Ovary (tissue), 9 donors: ENCODE results near the gene RHOA. TPM values are rescaled to one million over a fixed set of nuclear protein-coding genes. Genes with fewer than 3 reads are reported as not detected.
"Not testable (repeated sequence)": the region's sequence is repeated elsewhere in the genome, so short reads cannot be mapped to it uniquely, and the experiment has no call there.

Source experiments
- DNase-seq, 5 donors: peaks; one replicate each; pipeline ENCODE4 v3.0.0-alpha.2; 2019 to 2020
- H3K27ac ChIP-seq, 2 donors: fragments of 200-600 bp; one replicate each; pipeline versions ENCODE4 v1.5.1 to v1.8.0; 2019 to 2022
- H3K27me3 ChIP-seq: fragments of 200-600 bp; one replicate; pipeline ENCODE4 v1.8.0; 2022
- H3K36me3 ChIP-seq: fragments of 200-600 bp; sonication (generic); one replicate; pipeline ENCODE4 v1.5.1; 2019
- H3K4me1 ChIP-seq: one replicate; pipeline ENCODE4 v1.8.1; 2013; ENCODE audit warnings: mild to moderate bottlenecking, moderate library complexity; ENCODE audit not compliant: insufficient read depth
- H3K4me3 ChIP-seq: fragments of 200-600 bp; sonication (generic); one replicate; pipeline ENCODE4 v1.5.1; 2017
- H3K9me3 ChIP-seq, 2 donors: fragments of 200-600 bp in 1 of 2; sonication (generic) in 1 of 2; one replicate each; pipeline versions ENCODE4 v1.5.1 to v1.8.1; 2013 to 2019; ENCODE audit warnings: mild to moderate bottlenecking in 1 of 2, moderate library complexity in 1 of 2
- EP300 ChIP-seq: sonication (generic); formaldehyde crosslinking; IDR thresholded peaks from one replicate; pipeline ENCODE4 v1.6.1; 2017; ENCODE audit warnings: antibody characterized with exemption
- POLR2A ChIP-seq: fragments of 450-650 bp; IDR thresholded peaks from one replicate; pipeline ENCODE4 v1.6.1; 2017; ENCODE audit warnings: antibody characterized with exemption, mild to moderate bottlenecking, moderate library complexity
- WGBS, 3 donors: extraction: QIAGEN DNeasy Blood & Tissue Kit in 1 of 3; methylation state at CpG; one replicate each; pipeline versions ENCODE4 v1.1.5 to v1.1.7; 2013 to 2017; 5-methylcytosine and 5-hydroxymethylcytosine counted together
- intact Hi-C, 4 donors: fragments of 100-400 bp; cut with DNase I; formaldehyde crosslinking; loops; one replicate each; pipeline versions ENCODE4 v1.11.0 to v1.15.1; 2022 to 2023
- polyA plus RNA-seq, 2 donors: library from polyadenylated mRNA; stranded (reverse); fragments of 200-250 nt in 1 of 2; fragments of 350-450 nt in 1 of 2; fragmentation: Illumina TruSeq in 1 of 2; extraction: RNeasy Lipid Tissue Mini Kit (QIAGEN cat#74804) in 1 of 2; gene quantifications; one replicate each; pipeline ENCODE4 v1.2.3, GENCODE V29; 2013 to 2014
- total RNA-seq, 7 donors: library from RNA; depleted of rRNA in 2 of 7; stranded (reverse); fragments of >200 nt in 2 of 7; fragmentation: NEBNext Ultra II Directional in 3 of 7; extraction: Animal tissue kit (Norgen Biotek cat#: 25700) in 3 of 7; gene quantifications; one replicate each; pipeline versions ENCODE4 v1.1.0 to v1.2.4, GENCODE V29; 2016 to 2023
- TF ChIP-seq, protein P1 (sequence below), 3 donors: fragments of 450-650 bp in 2 of 3; fragments of 200-600 bp in 1 of 3; IDR thresholded peaks; one replicate each; pipeline versions ENCODE4 v1.5.1 to v1.8.0; 2016 to 2022; ENCODE audit warnings: antibody characterized with exemption in 3 of 3, mild to moderate bottlenecking in 1 of 3
- donor health status: DM: no; HTN: no; CAD: no; lungs with moderate emphysema.
- donor health status: DM: no; HTN: no; CAD: no.
- donor health status: Bipolar disorder and iron deficiency.
- donor health status: DM: yes; HTN: yes; CAD: no.
- donor health status: DM: no; HTN: no; CAD: no.
- donor health status: DM: yes; HTN: yes; CAD: no.

RHOA gene
- total and polyA plus RNA-seq, 9 donors, result 293 to 878 (median 439) TPM

DNA sequence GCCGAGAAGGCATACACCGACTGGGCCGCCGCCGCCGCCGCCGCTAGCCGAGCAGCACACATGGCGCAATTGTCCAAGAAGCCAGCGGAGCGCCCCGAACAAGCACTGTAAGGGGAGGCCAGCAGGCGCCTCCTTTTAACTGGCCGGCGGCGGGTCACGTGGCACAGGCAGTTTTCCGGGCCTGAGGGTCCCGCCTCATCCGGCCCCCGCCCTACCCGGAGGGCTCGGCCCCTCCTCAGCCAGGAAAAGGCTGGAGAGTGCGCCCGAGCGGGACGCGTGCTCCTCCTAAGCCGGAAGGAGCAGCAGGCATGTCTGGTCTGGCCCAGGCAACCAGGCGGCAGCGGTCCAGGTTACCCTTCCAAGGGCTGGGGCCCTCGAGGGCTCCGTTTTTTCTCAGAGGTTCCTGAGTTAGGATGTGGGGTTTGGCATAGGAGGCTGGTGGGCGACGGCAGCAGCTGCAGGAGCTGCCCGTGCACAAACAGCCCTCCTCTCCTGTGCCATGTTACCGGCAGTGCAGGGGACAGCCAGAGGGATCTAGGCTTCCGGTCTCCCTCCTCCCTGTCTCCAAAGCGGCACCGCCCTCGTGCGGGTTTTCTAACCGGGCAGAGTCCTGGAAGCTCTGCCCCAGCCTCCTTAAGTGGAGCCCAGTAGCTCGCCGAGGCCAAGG lies 53.4 kb downstream of the RHOA start, which contains the start of gene GPX1:
Gene GPX1 (minus strand): TSS at position 137 of the 667 bp plus-strand sequence. CDS start 75 bp downstream, at position 62.
- H3K4me3 ChIP-seq, result peak within 1 kb of the TSS; percentile 71
- H3K9me3 ChIP-seq, result no peaks in the 10 kb centered on the region
- TF ChIP-seq EP300 (no peak), POLR2A (peak; percentile 80)
- TF ChIP-seq, protein P1, sequence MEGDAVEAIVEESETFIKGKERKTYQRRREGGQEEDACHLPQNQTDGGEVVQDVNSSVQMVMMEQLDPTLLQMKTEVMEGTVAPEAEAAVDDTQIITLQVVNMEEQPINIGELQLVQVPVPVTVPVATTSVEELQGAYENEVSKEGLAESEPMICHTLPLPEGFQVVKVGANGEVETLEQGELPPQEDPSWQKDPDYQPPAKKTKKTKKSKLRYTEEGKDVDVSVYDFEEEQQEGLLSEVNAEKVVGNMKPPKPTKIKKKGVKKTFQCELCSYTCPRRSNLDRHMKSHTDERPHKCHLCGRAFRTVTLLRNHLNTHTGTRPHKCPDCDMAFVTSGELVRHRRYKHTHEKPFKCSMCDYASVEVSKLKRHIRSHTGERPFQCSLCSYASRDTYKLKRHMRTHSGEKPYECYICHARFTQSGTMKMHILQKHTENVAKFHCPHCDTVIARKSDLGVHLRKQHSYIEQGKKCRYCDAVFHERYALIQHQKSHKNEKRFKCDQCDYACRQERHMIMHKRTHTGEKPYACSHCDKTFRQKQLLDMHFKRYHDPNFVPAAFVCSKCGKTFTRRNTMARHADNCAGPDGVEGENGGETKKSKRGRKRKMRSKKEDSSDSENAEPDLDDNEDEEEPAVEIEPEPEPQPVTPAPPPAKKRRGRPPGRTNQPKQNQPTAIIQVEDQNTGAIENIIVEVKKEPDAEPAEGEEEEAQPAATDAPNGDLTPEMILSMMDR (IDR thresholded peaks at IDR 0.05), result no peak
- H3K36me3 ChIP-seq, result no peaks in the 10 kb centered on the region
- WGBS, 3 donors, result 2 to 7% (median 4%) methylated on average over 15 to 46 of the region's 46 CpGs
- intact Hi-C loops, result loop anchor here in 2 of 4 donors (5.0 to 10.0 kb wide), 2 partner anchors 54 to 86 kb away; partner anchors contain the start of genes RHOA (in 1 of the 2) and TCTA (in 1 of the 2)
- H3K27ac ChIP-seq, result peak within 1 kb of the TSS; percentile 10 to 73
- H3K4me1 ChIP-seq, result peaks cover 4% of the 10 kb centered on the region
- peak; percentile 94 to 96 (median 95) for DNase-seq
- no peaks in the 10 kb centered on the region for H3K27me3 ChIP-seq

- peak; percentile 47 to 70 (median 61) for DNase-seq
- not testable (repeated sequence) for H3K36me3 ChIP-seq
- H3K27ac ChIP-seq, result peak overlapping the region; percentile 10 to 73
Observed at GRCh38 chr3:49357443-49358216, 54.1 kb downstream of the RHOA start.

GRCh38 chr3:49357095-49357442 lies 54.7 kb downstream of the RHOA start:
- H3K36me3 ChIP-seq, result not testable (repeated sequence)

More at GRCh38 chr3:49357443-49358216, 54.1 kb downstream of the RHOA start:
- H3K9me3 ChIP-seq, H3K4me1 ChIP-seq, H3K27me3 ChIP-seq: not testable (repeated sequence)
- intact Hi-C loops, result loop anchor here in 2 of 4 donors (5.0 to 10.0 kb wide), 2 partner anchors 55 to 87 kb away; partner anchors contain the start of genes RHOA (in 1 of the 2) and TCTA (in 1 of the 2)
- WGBS, 3 donors, result 5 to 6% (median 5%) methylated on average over 41 to 63 of the region's 63 CpGs
- peak overlapping the region; percentile 71 for H3K4me3 ChIP-seq

DNA sequence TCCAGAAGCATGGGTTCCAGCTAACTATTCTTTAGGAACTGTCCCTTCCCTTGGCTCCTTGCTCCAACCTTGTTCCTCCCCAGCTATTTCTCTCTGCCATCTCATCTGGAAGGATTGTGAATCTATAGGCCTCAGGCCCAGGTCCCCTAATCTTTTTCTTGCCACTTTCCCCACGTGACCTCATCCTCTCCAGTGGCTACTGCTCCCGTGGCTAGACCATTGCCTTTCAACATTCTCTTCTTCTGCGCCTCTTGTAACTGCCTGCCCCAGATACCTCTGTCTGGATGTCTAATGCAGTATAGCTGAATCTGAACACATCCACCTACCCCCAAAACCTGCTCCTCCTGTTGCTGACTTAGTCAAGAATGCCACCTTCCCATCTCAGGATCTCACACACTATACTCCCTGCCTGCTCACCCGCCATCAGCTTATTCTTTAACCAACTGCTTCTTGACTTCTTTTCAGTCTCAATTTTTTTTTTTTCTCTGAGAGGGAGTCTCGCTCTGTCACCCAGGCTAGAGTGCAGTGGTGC lies 58.8 kb downstream of the RHOA start:
- 82 to 85% (median 84%) methylated on average over 5 of the region's 5 CpGs for WGBS, 3 donors
- H3K27me3 ChIP-seq, result no peaks in the 10 kb centered on the region
- H3K4me3 ChIP-seq, result no peak overlapping the region
- intact Hi-C loops, result loop anchor here in 1 of 4 donors (10.0 kb wide), 1 partner anchor 92 kb away; no protein-coding TSS in a partner anchor
- H3K36me3 ChIP-seq, result no peaks in the 10 kb centered on the region
- no peak overlapping the region for H3K27ac ChIP-seq
- TF ChIP-seq, protein P1 (IDR thresholded peaks at IDR 0.05), result no peak
- TF ChIP-seq POLR2A (no peak), EP300 (no peak)
- no peaks in the 10 kb centered on the region for H3K9me3 ChIP-seq
- H3K4me1 ChIP-seq, result peaks cover 4% of the 10 kb centered on the region
- DNase-seq, result no peak

More at GRCh38 chr3:49357095-49357442, 54.7 kb downstream of the RHOA start:
- not testable (repeated sequence) for H3K9me3 ChIP-seq, H3K27me3 ChIP-seq, H3K4me1 ChIP-seq
- intact Hi-C loops, result loop anchor here in 2 of 4 donors (5.0 to 10.0 kb wide), 2 partner anchors 55 to 88 kb away; partner anchors contain the start of genes RHOA (in 1 of the 2) and TCTA (in 1 of the 2)
- peak in 1 of 5 donors; percentile 25 for DNase-seq
- Histone ChIP-seq H3K4me3 (peak overlapping the region; percentile 71), H3K27ac (peak overlapping the region in 1 of 2 donors; percentile 73)
- 35 to 50% (median 36%) methylated on average over 9 to 10 of the region's 10 CpGs for WGBS, 3 donors

DNA sequence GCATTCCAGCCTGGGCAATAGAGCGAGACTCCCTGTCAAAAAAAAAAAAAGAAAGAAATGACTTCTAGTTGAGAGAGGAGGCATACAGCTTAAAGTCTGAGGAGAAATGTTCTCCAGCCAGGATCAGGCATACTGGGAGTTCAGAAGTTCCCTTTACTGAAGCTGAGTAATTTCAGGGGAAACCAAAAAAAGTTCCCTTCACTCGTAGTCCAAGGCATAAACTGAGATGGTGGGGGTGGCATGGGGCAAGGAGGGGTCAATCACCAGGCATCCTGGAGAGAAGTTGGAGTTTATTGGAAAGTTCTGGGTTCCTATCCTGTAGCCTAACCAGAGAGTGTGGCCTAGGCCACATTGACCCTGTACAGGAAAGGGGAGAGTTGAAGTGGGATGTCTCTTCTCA lies 59.5 kb downstream of the RHOA start:
- no peak overlapping the region for H3K27ac ChIP-seq
- H3K27me3 ChIP-seq, result no peaks in the 10 kb centered on the region
- 71 to 78% (median 74%) methylated on average over 2 of the region's 2 CpGs for WGBS, 3 donors
- H3K36me3 ChIP-seq, result no peaks in the 10 kb centered on the region
- DNase-seq, result no peak
- intact Hi-C loops, result loop anchor here in 1 of 4 donors (10.0 kb wide), 1 partner anchor 93 kb away; no protein-coding TSS in a partner anchor
- peaks cover 4% of the 10 kb centered on the region for H3K4me1 ChIP-seq
- TF ChIP-seq, protein P1 (IDR thresholded peaks at IDR 0.05), result no peak
- TF ChIP-seq POLR2A (no peak), EP300 (no peak)
- no peaks in the 10 kb centered on the region for H3K9me3 ChIP-seq
- no peak overlapping the region for H3K4me3 ChIP-seq
